T-helper 2 cell treated with Interferon-gamma antibody and Interleukin-4, amounts not matched to agents 100 ng/mL and 5 ng/mL, for 36 hours (primary cell): ENCODE data around the gene DRD3. TPM values are rescaled to one million over a fixed set of nuclear protein-coding genes. Genes with fewer than 3 reads are reported as not detected.

Source experiments
- intact Hi-C: fragments of 100-400 bp; cut with micrococcal nuclease; formaldehyde crosslinking; loops from one replicate; pipeline ENCODE4 v1.15.1; 2023
- total RNA-seq: library from RNA; stranded (reverse); gene quantifications from 2 replicates; pipeline ENCODE4 v1.2.3, GENCODE V29; 2022

The DRD3 gene
- total RNA-seq, 1 donor from 2014 or later = not detected

DNA sequence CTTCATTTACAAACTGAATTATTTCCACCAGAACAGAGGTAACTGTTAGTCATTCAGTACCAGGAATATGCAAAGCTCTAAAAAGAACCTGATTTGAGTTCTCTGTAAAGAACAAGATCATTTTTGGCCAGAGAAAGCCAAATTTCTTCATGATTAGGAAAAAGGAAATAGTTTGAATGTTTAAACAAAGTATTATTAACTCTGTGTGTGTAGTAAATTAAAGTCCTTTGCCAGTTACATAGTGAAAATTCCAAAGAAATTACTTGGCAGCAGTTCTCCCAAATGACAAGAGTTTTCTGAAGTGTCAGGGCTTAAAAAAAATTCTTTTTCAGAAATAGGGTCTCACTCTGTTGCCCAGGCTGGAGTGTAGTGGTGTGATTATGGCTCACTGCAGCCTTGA is 97.8 kb downstream of the DRD3 start:
- intact Hi-C loops = no loop called here

DNA sequence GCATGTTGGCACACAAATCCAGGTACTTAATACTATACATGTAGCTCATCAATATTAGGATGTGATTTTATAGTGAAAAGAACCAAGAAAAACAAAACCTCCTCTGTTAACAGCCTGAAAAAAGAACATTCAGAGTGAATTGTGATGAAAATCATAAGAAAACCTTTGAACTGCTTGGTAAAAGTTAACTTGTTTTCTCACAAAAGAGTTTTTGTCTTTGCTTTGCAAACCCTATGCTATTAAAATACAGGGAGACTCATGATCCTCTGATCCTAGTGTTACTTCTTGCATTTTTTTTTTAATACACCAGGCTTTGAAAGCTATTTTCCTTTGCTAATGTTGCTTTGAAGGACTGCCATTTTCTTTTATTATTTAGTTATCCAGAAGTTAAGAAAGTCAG is 98.7 kb downstream of the DRD3 start:
- intact Hi-C loops = no loop called here

DNA sequence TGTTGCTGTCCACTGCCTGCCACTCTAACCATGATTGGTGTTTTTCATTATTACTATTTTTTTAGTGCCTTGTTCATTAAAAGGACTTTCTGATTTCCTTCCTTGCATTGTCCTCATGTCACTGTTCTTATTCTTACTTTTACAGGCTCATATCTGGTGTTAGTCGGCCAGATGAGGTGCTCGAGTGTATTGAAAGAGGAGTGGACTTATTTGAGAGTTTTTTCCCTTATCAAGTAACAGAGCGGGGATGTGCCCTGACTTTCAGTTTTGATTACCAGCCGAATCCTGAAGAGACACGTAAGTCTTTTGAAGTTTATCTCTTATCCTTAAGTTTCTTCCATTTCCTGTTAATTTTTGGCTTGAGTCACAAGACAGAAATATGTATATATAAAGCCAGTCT is 99.1 kb downstream of the DRD3 start:
- intact Hi-C loops = no loop called here

DNA sequence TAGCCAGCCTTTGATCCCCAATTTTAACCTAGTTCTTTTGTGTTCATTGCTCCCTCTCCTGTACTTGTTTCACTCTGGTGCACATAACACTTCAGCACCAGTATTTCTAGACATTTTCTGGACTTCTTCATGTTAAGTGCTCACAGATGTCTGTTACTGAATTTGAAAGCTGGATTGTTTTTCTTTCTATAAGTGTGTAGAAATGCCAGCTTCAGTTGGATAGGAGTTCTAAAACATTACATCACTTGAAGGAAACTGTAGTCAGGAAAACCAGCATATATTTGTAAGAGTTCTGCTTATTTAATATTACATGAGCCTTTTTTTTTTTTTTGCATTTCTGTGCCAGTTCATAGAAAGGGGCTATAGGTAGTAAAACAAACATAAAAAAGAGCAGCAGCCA is 100.7 kb downstream of the DRD3 start:
- intact Hi-C loops = no loop called here

Other genes with a start within 250 kb of the DRD3 start
- gene ZDHHC23, start 231.0 kb downstream of the DRD3 start, total RNA-seq = 3.2 and 4.0 TPM in 2 replicates
- gene CCDC191, start 122.5 kb downstream of the DRD3 start, total RNA-seq = 3.0 TPM in 2 replicates
- 37.8 and 39.4 TPM in 2 replicates for gene QTRT2, start 122.3 kb downstream of the DRD3 start, total RNA-seq
- gene ZNF80, start 58.5 kb upstream of the DRD3 start, total RNA-seq = 0.86 and 1.00 TPM in 2 replicates
- 3.2 and 3.7 TPM in 2 replicates for gene TIGIT, start 115.0 kb upstream of the DRD3 start, total RNA-seq